ENCODE data around the gene TSHZ2. TPM values are rescaled to one million over a fixed set of nuclear protein-coding genes. Genes with fewer than 3 reads are reported as not detected.

The TSHZ2 gene
- total RNA-seq, result 10 to 100 TPM; 10.3 to 12.2 TPM

GRCh38 chr20:52972190-52972937 lies at the start of gene TSHZ2:
Gene TSHZ2 (plus strand): TSS chr20:52972358. CDS start chr20:52973294, 936 bp downstream.

